ENCODE measurements around the gene CDH6.

DNA sequence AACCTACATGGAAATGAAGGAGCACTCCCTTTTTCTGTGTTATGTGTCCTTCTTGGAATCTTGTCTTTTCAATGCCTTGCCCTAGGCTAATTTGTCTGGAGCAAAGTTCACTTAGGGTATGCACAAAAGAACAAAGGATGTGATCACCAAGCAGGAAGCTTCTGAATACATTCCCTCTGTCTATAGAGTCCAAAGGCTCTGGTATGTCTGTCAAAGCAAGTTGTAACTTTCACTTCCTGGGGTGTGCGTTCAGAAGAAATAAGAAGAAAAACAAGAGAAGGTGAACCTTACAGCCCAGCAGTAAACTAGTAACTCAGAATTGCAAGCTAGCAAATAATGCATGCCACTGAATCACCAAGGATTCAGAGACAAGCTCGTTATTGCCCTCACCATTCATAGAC, 31.7 kb upstream of the CDH6 start:
- TF ChIP-seq, protein P1, sequence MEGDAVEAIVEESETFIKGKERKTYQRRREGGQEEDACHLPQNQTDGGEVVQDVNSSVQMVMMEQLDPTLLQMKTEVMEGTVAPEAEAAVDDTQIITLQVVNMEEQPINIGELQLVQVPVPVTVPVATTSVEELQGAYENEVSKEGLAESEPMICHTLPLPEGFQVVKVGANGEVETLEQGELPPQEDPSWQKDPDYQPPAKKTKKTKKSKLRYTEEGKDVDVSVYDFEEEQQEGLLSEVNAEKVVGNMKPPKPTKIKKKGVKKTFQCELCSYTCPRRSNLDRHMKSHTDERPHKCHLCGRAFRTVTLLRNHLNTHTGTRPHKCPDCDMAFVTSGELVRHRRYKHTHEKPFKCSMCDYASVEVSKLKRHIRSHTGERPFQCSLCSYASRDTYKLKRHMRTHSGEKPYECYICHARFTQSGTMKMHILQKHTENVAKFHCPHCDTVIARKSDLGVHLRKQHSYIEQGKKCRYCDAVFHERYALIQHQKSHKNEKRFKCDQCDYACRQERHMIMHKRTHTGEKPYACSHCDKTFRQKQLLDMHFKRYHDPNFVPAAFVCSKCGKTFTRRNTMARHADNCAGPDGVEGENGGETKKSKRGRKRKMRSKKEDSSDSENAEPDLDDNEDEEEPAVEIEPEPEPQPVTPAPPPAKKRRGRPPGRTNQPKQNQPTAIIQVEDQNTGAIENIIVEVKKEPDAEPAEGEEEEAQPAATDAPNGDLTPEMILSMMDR (IDR thresholded peaks at IDR 0.05 in 4 of 5, conservative IDR thresholded peaks at IDR 0.05 in 1 of 5): no peak
- TF ChIP-seq POLR2A (IDR thresholded peaks at IDR 0.05): no peak
